K562 (cell line): Measurements from ENCODE around the gene FN3K. TPM values are rescaled to one million over a fixed set of nuclear protein-coding genes. Genes with fewer than 3 reads are reported as not detected.

Experiments
- ATF7 ChIP-seq: fragments of 450-650 bp; IDR thresholded peaks from 2 replicates; pipeline ENCODE4 v1.7.1; 2014; ENCODE audit warnings: mild to moderate bottlenecking, moderate library complexity
- CEBPB ChIP-seq: fragments of 450-650 bp; IDR thresholded peaks from 2 replicates; pipeline ENCODE4 v1.6.1; 2016; ENCODE audit warnings: missing genetic modification characterization, missing compliant biosample characterization
- CHCHD3 ChIP-seq: fragments of 250-450 bp; sonication (Bioruptor Pico); IDR thresholded peaks from 2 replicates; pipeline ENCODE4 v2.1.2; 2022; ENCODE audit warnings: mild to moderate bottlenecking
- CXXC5 ChIP-seq: fragments of 250-450 bp; sonication (Bioruptor Pico); IDR thresholded peaks from 2 replicates; pipeline ENCODE4 v1.8.0; 2022; ENCODE audit warnings: inconsistent platforms, mild to moderate bottlenecking, moderate library complexity
- DEAF1 ChIP-seq: fragments of 450-650 bp; formaldehyde crosslinking; IDR thresholded peaks from 2 replicates; pipeline ENCODE4 v1.4.0; 2020; ENCODE audit warnings: mild to moderate bottlenecking, moderate library complexity
- EGR1 ChIP-seq: fragments of 450-650 bp; conservative IDR thresholded peaks from 2 replicates; pipeline ENCODE4 v1.6.1; 2017; ENCODE audit warnings: mild to moderate bottlenecking
- HDAC1 ChIP-seq, 2 experiments: fragments of 450-650 bp; IDR thresholded peaks; 2 replicates each; pipeline ENCODE4 v1.6.1; 2016 to 2017; ENCODE audit warnings: inconsistent platforms in 1 of 2, mild to moderate bottlenecking in 1 of 2, moderate library complexity in 1 of 2
- HNRNPH1 ChIP-seq: fragments of 200-400 bp; formaldehyde crosslinking; optimal IDR thresholded peaks from 2 replicates; pipeline ENCODE3; 2017; ENCODE audit warnings: low read depth, mild to moderate bottlenecking, low read length, moderate library complexity
- KDM5B ChIP-seq: fragments of 200-600 bp; sonication (generic); IDR thresholded peaks from 2 replicates; pipeline ENCODE4 v1.6.1; 2012; ENCODE audit warnings: low read depth, mild to moderate bottlenecking, moderate library complexity, low read length, control low read depth, inconsistent platforms; ENCODE audit not compliant: insufficient replicate concordance
- MTF1 ChIP-seq: fragments of 250-450 bp; sonication (Bioruptor Pico); IDR thresholded peaks from 2 replicates; pipeline ENCODE4 v1.9.0; 2021; ENCODE audit warnings: moderate library complexity, mild to moderate bottlenecking, inconsistent platforms, borderline replicate concordance
- POLR2G ChIP-seq: fragments of 200-400 bp; formaldehyde crosslinking; IDR thresholded peaks from 2 replicates; pipeline ENCODE4 v1.6.1; 2017; ENCODE audit warnings: low read depth, mild to moderate bottlenecking, antibody characterized with exemption, low read length, moderate library complexity
- PURB ChIP-seq: sonication (generic); formaldehyde crosslinking; IDR thresholded peaks from 2 replicates; pipeline ENCODE4 v1.9.0; 2021; ENCODE audit warnings: low read depth, mild to moderate bottlenecking, missing genetic modification reagents
- SIN3A ChIP-seq, 2 experiments: fragments of 150-350 bp in 1 of 2; IDR thresholded peaks; 2 replicates each; pipeline ENCODE4 v1.6.1; 2011 to 2016; ENCODE audit warnings: borderline replicate concordance in 2 of 2, low read depth in 2 of 2, low read length in 2 of 2, mild to moderate bottlenecking in 2 of 2, moderate library complexity in 2 of 2; ENCODE audit not compliant: control insufficient read depth in 1 of 2
- SNAPC5 ChIP-seq: fragments of 250-450 bp; sonication (Bioruptor Pico); IDR thresholded peaks from 2 replicates; pipeline ENCODE4 v1.8.0; 2021; ENCODE audit warnings: moderate library complexity, mild to moderate bottlenecking, inconsistent platforms
- SRSF1 ChIP-seq: fragments of 200-400 bp; formaldehyde crosslinking; IDR thresholded peaks from 2 replicates; pipeline ENCODE4 v1.6.1; 2017; ENCODE audit warnings: mild to moderate bottlenecking, low read depth, low read length, moderate library complexity
- TAF1 ChIP-seq: IDR thresholded peaks from 2 replicates; pipeline ENCODE4 v1.6.1; 2011; ENCODE audit warnings: mild to moderate bottlenecking, low read length, moderate library complexity; ENCODE audit not compliant: insufficient read depth, control insufficient read depth, severe bottlenecking; ENCODE audit errors: extremely low read depth
- TBP ChIP-seq: optimal IDR thresholded peaks from 2 replicates; pipeline ENCODE3; 2011; ENCODE audit warnings: low read depth, low read length, improper control_type of control experiment
- YY1 ChIP-seq, 3 experiments: IDR thresholded peaks; 2 replicates each; pipeline ENCODE4 v1.6.1; 2011; ENCODE audit warnings: low read length in 2 of 3, mild to moderate bottlenecking in 2 of 3, moderate library complexity in 2 of 3, borderline replicate concordance in 1 of 3, control low read depth in 1 of 3, low read depth in 1 of 3; ENCODE audit not compliant: insufficient read depth in 3 of 3, insufficient replicate concordance in 2 of 3, control insufficient read depth in 1 of 3, insufficient read length in 1 of 3; ENCODE audit errors: extremely low read depth in 1 of 3
- ZNF146 ChIP-seq: IDR thresholded peaks from one replicate; pipeline ENCODE4 v1.6.1; 2018; ENCODE audit warnings: missing compliant biosample characterization; ENCODE audit not compliant: unreplicated experiment
- ZNF280A ChIP-seq: fragments of 450-650 bp; IDR thresholded peaks from 2 replicates; pipeline ENCODE4 v1.6.1; 2018; ENCODE audit warnings: mild to moderate bottlenecking, low read depth; ENCODE audit not compliant: partially characterized antibody
- ZNF639 ChIP-seq, 2 experiments: fragments of 200-800 bp in 1 of 2; sonication (Bioruptor generic) in 1 of 2; sonication (generic) in 1 of 2; formaldehyde crosslinking in 1 of 2; IDR thresholded peaks in 1 of 2; conservative IDR thresholded peaks in 1 of 2; 2 replicates each; pipeline versions ENCODE4 v1.5.0 to v1.6.1; 2016 to 2020; ENCODE audit warnings: missing compliant biosample characterization in 1 of 2, missing genetic modification characterization in 1 of 2, missing genetic modification reagents in 1 of 2
- polyA plus RNA-seq, 8 experiments: library from polyadenylated mRNA; depleted of rRNA in 4 of 8; stranded (reverse) in 5 of 8; unstranded in 3 of 8; fragments of >200 nt; fragmentation: Nextera tagmentation in 2 of 8; fragmentation: Illumina TruSeq in 1 of 8; extraction: Ambion mirVana in 2 of 8; extraction: Trizol in 1 of 8; gene quantifications; 2 replicates each; pipeline versions ENCODE4 v1.2.1 to v1.2.3, GENCODE V29; 2011 to 2014; ENCODE audit warnings: inconsistent platforms in 1 of 8, missing spikeins in 1 of 8
- total RNA-seq, 7 experiments: library from RNA; depleted of rRNA in 6 of 7; stranded (reverse); fragments of >200 nt in 6 of 7; fragmentation: Illumina TruSeq in 2 of 7; extraction: Trizol in 2 of 7; gene quantifications; 2 replicates each; pipeline versions ENCODE4 v1.2.1 to v1.2.3, GENCODE V29; 2011 to 2021; ENCODE audit warnings: low replicate concordance in 1 of 7

FN3K gene
- total and polyA plus RNA-seq, 9 of the 15 experiments (the other 6 are each of a cell fraction or from before 2014, with no cell fraction given) = 0.08 to 22.7 (median 3.8) TPM

GRCh38 chr17:82716203-82717010, 19.0 kb upstream of the FN3K start, which contains the start of gene FN3KRP (continued):
- TF ChIP-seq TBP = peak; percentile 60
- TF ChIP-seq POLR2G = peak; percentile 89
- TF ChIP-seq ZNF639 (CRISPR knock-in tag; conservative IDR thresholded peaks at IDR 0.05 in 1 of 2, IDR thresholded peaks at IDR 0.05 in 1 of 2) = peak in 1 of 2 experiments; percentile 62; a peak in 2 of 4 replicates
- no peak for TF ChIP-seq PURB (CRISPR knock-in tag)
- peak in 1 of 2 experiments; percentile 85; a peak in 2 of 4 replicates for TF ChIP-seq SIN3A (IDR thresholded peaks at IDR 0.05; ENCODE audit: borderline replicate concordance in 2 of 2, control insufficient read depth in 1 of 2, low read depth in 2 of 2, low read length in 2 of 2)
- no peak; the same call in 1 of the 2 replicates for TF ChIP-seq EGR1
- TF ChIP-seq SRSF1 = no peak
- TF ChIP-seq KDM5B = peak; percentile 82
- TF ChIP-seq SNAPC5 (CRISPR knock-in tag) = no peak
- TF ChIP-seq ZNF146 (CRISPR knock-in tag) = no peak
- TF ChIP-seq HNRNPH1 = no peak
- TF ChIP-seq CHCHD3 = no peak
- TF ChIP-seq HDAC1 (IDR thresholded peaks at IDR 0.05) = peak in 1 of 2 experiments; percentile 65; a peak in 2 of 4 replicates
- peak; percentile 73 for TF ChIP-seq TAF1
- peak; percentile 25 to 87 (median 79) for TF ChIP-seq YY1 (IDR thresholded peaks at IDR 0.05; ENCODE audit: borderline replicate concordance in 1 of 3, control insufficient read depth in 1 of 3, extremely low read depth in 1 of 3, insufficient read depth in 3 of 3, insufficient read length in 1 of 3, insufficient replicate concordance in 2 of 3, low read depth in 1 of 3, low read length in 2 of 3)
- peak; percentile 79 for TF ChIP-seq ATF7
- no peak for TF ChIP-seq CEBPB (tag)
- TF ChIP-seq DEAF1 (CRISPR knock-in tag) = no peak
- TF ChIP-seq MTF1 (CRISPR knock-in tag) = no peak
- peak; percentile 20; the same call in 1 of the 2 replicates for TF ChIP-seq CXXC5 (CRISPR knock-in tag)
- TF ChIP-seq ZNF280A = no peak
